DMS153 treated with DMSO at 0.1 percent for 48 hours (cell line): ENCODE results near the gene TXLNG.

ENCODE experiments used
- DNase-seq: peaks from one replicate; lab custom pipeline; 2025; ENCODE audit not compliant: unreplicated experiment; lab: John Stamatoyannopoulos, UW

The TXLNG gene

DNA sequence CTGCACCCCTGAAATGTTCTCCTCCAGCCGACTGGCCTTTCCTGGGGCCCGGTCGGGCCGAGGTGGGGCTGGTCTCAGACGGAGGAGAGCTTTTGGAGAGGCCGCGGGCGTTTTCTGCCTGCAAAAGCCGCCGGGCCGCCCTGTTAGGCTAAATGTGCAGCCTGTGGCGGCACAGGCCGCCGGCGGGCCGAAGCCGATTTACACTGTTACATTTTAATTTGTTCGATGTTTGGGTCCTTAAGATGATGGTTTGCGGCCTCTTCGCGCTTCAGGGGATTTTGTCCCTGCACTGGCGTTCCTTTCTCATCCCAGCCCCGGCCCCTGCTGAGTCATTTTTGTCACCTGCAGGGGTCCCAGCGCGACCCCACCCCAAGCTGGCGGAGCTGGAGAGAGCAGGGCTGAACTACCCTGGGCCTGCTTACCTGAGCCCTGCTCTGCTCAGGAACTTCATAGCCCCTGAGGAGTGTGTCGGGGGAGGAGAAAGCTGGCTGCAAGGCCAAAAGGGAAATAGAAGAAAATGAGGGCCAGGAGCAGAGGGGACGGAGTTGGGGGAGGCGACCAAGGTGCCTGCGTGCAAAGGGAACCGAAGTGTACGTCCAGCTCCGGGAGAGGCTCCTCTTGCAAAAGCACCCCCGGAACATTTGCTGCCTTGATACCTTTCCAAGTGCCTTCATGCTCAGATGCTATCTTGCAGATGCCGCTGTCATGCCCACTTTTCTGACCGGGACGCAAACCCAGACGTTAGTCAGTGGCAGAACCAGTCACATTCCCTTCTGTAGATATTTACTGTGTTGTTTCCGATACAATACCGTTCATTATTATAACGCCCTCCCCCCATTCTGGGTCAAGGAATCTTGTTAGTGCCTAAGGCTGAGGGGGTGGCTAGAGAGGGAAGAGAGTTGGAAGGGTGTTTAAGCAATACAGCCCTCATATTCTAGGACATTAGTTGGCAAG is 84.9 kb downstream of the TXLNG start:
- no peak for DNase-seq

DNA sequence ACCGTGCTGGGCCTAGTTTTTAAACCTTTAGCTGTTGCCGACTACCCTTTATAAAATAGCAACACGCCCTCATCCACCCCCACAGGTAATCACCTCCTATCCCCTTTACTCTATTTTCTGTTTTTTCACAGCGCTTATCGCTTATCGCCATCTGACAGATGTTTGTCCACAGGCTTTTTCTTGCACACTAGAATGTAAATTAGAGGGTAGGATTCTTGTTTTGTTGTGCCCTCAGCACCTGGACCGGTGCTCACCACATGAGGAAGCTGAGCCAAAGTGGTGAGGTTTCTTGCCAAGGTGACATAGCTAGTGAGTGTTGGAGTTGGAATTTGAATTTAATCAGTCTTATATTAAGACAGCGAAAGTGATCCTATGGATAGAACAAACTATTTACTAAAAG is 86.8 kb downstream of the TXLNG start:
- no peak for DNase-seq

DNA sequence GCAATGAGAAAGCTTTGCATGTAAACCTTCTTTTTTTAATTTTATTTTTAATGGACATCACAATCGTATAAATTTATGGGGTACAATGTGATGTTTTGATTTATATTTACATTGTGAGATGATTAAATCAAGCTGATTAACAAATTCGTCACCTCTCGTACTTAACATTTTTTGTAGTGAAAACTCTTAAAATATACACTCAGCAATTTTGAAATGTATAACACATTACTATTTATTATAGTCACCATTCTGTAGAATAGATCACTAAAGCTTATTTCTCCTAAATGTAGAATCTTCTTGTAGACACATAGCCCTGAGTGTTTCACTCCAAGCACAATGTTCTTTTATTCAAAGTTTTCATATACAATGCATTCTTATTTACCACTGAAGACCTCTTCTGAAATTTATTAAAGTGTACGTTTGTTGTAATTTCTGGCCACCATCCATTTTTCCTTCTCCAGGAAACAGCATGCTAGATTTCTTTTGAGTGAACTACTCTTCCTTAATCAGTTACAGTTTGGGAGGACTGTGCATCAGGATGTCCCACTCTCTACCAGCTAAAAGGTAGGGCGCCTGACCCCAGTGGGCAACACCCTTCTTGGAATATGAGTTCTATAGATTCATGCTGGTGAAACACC is 88.3 kb downstream of the TXLNG start:
- no peak for DNase-seq

DNA sequence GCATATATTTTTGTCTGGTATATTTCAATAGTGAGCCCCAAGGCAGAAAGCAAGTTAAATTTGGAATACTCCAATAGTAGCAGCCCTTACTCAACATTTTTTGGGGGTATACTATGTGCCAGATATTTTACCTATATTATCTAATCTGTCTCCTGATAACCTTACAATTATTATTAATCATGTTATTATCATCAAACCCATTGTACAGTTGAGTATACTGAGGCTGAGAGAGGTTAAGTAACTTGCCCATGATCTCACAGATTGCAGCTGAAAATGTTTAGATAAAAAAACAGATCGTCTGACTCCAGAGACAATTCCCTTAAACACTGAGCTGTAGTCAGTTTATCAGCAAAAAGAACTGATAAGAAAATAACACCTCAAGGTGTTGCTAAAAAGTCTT is 90.4 kb downstream of the TXLNG start:
- no peak for DNase-seq

DNA sequence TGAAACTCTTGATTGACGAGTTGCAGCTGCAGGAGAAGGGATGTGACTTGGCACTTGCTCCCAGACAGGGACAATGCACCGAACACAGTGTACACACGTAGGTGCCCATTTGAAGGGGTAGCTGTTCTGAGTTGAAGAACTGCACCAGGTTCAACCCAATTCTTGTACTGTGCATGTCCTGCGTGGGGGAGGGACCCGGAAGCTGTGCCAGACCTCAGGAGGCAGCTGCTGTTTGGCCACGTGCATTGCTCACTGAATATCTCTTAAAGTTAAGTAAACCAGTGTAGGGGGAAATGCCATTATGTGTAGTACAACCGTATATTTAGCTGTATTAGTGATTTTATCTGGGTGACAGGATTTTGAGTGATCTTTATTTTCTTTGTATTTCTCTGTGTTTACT is 95.9 kb downstream of the TXLNG start:
- DNase-seq: peak; percentile 24

DNA sequence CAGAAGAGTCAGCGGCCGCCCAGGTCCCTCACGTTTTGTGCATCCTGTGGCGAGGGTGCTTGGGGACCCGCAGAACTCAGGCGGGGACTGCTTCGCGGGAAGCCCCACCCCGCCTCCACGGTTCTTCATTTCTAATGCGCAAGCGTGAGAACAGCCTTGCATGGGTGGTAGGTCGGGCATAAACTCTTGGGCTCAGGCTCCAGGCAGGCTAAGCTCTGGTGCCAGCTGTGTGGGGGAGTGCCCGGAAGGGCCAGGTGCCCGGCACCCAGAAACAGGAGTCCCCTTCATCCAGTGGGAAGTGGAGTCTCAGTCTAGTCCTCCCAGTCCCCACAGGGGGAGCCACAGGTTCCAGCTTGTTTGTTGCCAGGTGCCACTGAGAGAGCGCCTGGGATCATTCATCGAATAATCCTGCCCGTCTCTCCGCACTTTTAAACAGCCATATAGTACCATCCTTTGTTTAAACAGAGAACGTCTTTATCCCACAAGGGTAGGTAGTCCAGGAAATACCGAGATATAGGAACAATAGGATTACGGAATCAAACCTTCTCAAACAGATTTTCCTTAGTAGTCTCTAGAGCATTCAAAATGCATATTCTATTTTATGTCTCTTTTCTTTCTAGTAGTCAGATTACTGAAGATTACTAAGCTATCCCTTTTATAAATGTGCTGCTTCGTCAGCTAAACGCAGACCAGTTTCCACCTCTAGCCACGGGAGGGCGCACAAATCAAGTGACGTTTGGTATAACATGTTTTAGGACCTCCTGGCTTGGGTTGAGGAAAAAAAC is 96.6 kb downstream of the TXLNG start:
- DNase-seq: peak; percentile 50

DNA sequence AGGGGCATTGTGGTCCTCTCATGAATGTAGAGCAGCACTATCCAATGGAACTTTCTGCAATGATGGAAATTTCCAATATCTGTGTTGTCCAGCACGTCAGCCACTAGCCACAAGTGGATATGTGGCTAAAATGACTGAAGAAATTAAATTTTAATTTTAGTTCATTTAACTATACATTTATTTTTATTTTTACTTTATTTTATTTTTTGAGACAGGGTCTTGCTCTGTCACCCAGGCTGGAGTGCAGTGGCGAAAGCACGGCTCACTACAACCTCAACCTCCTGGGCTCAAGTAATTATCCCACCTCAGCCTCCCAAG is 97.2 kb downstream of the TXLNG start:
- DNase-seq: no peak

DNA sequence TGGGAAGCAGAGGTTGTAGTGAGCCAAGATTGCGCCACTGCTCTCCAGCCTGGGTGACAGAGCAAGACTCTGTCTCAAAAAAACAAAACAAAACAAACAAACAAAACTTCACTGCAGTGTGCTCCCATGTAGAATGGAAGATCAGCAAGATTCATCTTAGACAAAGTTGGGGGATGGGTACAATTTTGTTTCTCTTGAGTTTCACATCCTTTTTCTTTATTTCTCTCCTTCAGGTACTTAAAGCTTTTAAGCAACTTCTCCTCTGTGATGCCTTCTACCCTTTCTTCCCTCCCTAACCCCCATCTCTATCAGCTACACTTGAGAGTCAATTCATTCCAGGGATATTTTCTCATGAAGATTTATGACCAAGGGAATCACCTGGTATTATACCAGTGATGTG is 99.4 kb downstream of the TXLNG start:
- no peak for DNase-seq

DNA sequence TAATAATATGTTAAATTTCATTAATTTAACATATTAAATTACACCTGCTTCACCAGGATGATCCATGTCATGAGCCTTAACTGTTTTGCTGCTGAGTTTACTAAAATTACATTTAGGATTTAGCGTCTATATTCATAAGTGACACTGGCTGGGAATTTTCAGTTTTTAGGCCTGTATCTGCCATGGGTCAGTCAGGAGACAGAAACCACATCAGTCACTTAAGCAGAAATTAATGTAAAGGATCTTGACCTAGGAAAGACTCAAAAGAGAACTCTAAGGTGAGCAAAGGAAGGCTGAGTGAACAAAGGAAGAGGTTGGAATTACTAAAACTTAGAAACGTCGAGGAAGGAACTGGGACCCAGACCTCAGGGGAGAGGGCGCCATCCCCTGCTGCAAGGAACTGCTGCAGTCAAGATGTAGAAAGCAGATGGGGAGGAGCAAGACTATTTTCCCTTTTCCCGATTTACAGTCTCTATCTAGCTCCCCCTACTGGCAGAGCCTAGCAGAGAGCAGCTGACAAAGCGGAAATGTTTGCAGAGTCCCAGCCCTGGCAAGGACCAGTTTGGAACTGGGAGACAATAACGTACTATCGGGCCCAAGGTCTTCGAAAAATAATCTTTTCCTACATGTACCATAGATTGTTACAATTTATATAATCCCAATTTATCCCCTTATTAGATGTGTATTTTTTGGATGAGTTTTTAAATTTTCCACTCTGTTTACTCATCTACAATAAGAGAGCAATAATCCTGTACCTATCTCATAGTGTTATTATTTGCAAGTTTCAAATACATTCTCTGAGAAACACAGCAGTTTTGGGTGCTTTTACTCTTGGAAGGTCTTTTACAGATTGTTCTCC is 106.5 kb downstream of the TXLNG start:
- DNase-seq: peak; percentile 35
